ENCODE measurements around the gene ATXN2.
"Not testable (repeated sequence)": the region's sequence is repeated elsewhere in the genome, so short reads cannot be mapped to it uniquely, and the experiment has no call there.

ATXN2 gene

GRCh38 chr12:111570084-111570961, 28.8 kb downstream of the ATXN2 start:
- DNase-seq: no peak

DNA sequence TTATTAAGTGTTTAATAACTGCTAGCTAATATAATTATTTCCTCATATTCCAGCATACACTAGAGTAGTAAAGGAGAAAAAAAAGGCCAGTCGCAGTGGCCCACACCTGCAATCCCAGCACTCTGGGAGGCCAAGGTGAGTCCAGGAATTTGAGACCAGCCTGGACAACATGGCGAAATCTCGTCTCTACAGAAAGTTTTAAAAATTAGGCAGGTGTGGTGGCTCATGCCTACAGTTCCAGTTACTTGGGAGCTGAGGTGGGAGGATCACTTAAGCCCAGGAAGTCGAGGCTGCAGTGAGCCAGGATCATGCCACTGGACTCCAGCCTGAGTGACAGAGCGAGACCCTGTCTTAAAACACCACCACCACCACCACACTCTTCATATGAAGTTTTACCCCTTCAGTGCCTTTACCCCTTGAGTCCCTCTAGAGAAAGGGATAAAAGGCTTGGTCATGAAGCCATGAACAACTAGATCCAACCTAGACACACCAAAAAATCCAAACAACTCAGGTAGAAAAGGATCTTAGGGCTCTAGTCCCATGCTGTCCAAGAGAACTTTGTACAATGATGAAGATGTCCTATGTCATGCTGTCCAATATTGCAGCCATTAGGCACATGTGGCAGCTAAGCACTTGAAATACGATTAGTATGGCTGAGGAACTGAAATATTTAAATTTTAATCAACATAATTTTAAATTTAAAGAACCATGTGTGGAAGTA, 29.6 kb downstream of the ATXN2 start:
- DNase-seq: no peak

GRCh38 chr12:111560844-111561243, 38.3 kb downstream of the ATXN2 start:
- DNase-seq: not testable (repeated sequence)

DNA sequence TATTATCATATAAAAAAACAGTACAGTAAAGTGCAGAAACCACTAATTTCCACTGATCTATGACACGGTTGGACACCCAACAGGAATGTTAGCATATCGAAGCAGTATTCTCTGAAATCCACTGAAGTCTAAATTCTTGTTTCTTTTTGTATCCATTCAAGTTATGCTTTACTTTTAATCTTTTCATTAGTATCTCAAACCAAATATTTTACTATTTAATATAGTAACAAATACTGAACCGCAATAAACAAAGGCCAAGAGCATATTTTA, 41.1 kb downstream of the ATXN2 start:
- DNase-seq: no peak

DNA sequence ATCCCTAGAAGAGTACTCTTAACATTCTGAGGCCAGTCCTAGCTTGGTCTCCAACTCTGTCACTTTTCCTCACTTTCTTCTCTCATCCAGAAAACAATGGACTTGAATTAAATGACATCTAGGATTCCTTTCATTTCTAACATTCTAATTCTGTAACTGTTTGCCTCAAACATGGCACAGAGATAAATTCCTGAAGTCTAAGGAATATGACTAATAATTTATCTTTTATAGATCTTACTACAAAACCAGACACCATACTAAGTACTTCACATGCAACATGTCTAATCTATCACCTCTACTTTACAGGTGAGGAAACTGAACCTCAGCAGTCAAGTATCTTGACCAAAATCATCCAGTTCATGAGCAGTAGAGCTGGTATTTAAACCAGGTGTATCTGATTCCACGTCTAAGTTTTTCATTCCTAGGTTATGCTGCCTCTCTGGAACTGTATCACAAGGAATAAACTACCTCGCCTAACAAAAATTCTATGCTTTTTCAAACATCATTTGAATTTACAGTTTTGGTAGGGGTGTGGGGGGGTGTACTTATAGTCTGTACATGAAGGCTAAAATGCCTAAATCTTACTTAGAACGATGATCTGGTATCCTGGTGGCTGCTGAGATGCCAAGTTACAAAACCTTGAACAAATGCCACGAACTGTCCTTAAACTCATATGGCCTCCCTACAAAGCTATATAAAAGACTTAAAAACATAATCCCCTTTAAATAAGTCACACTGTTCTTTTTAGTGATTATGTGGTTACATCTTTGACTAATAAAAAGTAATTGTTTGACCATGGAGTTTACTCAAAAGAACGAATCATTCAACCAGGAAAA, 41.6 kb downstream of the ATXN2 start:
- DNase-seq: no peak

DNA sequence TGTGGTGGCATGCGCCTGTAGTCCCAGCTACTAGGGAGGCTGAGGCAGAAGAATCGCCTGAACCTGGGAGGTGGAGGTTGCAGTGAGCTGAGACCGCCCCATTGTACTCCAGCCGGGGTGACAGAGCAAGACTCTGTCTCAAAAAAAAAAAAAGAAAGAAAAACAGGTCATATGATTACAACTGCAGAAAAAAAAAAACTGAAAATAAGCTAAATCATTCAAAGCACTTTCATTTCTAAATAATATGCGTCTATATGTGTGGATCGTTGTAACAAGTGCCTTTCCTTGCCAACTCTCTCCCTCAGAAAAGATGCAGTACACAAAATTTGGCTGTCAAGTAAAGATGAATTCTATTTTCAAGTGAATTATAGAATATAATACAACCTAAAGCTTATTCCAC, 42.4 kb downstream of the ATXN2 start:
- DNase-seq: no peak

- DNase-seq: not testable (repeated sequence)
Observed at GRCh38 chr12:111555313-111555712, 43.8 kb downstream of the ATXN2 start.

GRCh38 chr12:111546758-111547383, 52.2 kb downstream of the ATXN2 start:
- no peak for DNase-seq

GRCh38 chr12:111546171-111546570, 52.9 kb downstream of the ATXN2 start:
- no peak for DNase-seq

DNA sequence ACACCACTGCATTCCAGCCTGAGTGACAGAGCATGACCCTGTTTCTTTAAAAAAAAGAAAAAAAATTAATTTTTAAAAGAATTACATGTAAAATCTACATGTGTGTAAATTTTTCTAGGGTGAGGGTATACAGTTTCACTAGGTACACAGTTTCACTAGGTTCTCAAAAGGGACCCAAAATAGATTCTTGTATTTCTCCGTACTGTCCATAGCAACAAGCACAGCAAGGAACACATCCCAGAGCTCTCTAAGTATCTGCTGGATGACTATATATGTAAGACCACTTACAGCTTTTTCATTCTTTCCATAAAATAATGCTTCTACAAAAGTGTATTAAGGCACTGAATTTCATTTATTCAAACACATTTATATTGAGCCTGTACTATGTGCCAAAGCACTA, 55.1 kb downstream of the ATXN2 start:
- DNase-seq: no peak

DNA sequence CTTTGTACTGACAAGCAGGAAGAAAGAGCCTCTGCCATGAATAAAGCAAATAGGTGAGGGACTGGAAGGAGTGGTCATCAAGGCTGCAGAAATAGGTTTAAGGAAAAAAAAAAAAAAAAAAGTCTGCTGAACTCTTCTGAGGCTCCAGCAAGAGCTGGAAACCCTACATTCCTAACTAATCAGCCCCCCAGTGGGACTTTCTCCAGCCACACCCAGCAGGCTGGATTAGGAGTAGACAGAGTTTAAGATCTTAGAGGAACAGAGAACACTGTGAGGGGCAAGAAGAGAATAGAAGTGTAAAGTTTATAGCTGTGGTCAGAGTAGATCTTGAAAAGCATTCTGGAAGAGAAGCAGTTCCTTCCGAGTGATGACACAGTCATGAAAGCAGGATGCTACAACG, 66.4 kb downstream of the ATXN2 start:
- no peak for DNase-seq

- peak in 1 of 2 experiments; percentile 6 for DNase-seq
Observed at GRCh38 chr12:111529424-111530368, 69.4 kb downstream of the ATXN2 start.

GRCh38 chr12:111523587-111524167, 75.4 kb downstream of the ATXN2 start:
- DNase-seq: no peak

DNA sequence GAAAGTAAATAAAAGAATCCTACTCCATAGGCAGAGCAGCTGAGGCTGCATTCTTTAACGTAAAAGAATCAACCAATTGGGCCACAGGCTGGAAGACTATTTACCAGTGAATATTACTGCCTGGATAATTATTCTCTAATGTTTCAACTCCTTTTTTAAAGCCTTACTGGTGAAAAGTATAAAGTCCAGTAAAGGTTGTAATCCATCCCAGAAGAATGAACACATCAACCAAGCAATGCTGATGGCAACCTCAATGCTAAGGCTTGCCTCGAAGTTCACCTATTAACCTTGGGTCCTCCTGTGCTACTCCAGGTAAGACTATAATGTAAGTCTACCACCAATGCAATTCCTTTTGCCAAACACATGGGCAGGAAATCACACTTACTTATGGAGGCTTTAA, 77.3 kb downstream of the ATXN2 start:
- DNase-seq: no peak

DNA sequence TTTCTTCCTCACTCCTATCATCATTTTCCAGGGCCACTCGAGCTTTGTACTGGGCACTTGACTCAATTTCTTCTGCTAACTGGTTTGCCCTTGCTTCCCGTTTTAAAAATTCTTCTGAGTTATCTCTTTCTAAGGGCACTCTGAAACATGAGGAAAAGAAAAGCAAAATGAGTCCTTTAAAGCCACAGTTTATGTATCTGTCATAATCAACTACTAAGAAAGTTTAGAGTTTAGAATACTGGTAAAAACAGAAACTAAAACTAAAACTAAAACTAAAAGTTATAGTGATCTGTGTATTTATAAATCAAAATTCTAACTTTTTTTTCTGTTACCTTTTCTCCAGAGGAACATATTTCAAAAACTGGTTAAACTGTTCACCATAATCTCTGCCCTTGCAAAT, 79.2 kb downstream of the ATXN2 start:
- DNase-seq: no peak

GRCh38 chr12:111519083-111519482, 80.0 kb downstream of the ATXN2 start:
- DNase-seq: no peak

- not testable (repeated sequence) for DNase-seq
Observed at GRCh38 chr12:111507719-111508118, 91.4 kb downstream of the ATXN2 start.

DNA sequence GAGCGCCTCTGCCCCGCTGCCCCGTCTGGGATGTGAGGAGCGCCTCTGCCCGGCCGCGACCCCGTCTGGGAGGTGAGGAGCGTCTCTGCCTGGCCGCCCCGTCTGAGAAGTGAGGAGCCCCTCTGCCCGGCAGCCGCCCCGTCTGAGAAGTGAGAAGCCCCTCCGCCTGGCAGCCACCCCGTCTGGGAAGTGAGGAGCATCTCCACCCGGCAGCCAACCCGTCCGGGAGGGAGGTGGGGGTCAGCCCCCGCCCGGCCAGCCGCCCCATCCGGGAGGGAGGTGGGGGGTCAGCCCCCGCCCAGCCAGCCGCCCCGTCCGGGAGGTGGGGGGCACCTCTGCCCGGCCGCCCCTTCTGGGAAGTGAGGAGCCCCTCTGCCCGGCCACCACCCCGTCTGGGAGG, 91.9 kb downstream of the ATXN2 start:
- not testable (repeated sequence) for DNase-seq

GRCh38 chr12:111506260-111506659, 92.9 kb downstream of the ATXN2 start:
- no peak for DNase-seq

GRCh38 chr12:111505601-111506036, 93.5 kb downstream of the ATXN2 start:
- no peak for DNase-seq

- no peak for DNase-seq
Observed at GRCh38 chr12:111503116-111503515, 96.0 kb downstream of the ATXN2 start.

Measured in cerebellar nuclear complex (tissue), 1 donor.